Neural progenitor cell (in vitro differentiated cells): ENCODE results near the gene DGKD.

ENCODE experiments used
- CTCF ChIP-seq: fragments of 200-600 bp; sonication (generic); IDR thresholded peaks from 2 replicates; pipeline ENCODE4 v1.5.1; 2017; ENCODE audit warnings: antibody characterized with exemption, mild to moderate bottlenecking
- EZH2 ChIP-seq: fragments of 200-600 bp; sonication (generic); IDR thresholded peaks from 2 replicates; pipeline ENCODE4 v1.6.1; 2017; ENCODE audit warnings: antibody characterized with exemption, mild to moderate bottlenecking, moderate library complexity
- EZH2phosphoT487 ChIP-seq: fragments of 200-600 bp; sonication (generic); IDR thresholded peaks from 2 replicates; pipeline ENCODE4 v1.6.1; 2017; ENCODE audit warnings: antibody characterized with exemption

- TF ChIP-seq EZH2: no peak
- no peak for TF ChIP-seq CTCF
- no peak for TF ChIP-seq EZH2phosphoT487
Observed at GRCh38 chr2:233307565-233307964, 46.7 kb upstream of the DGKD start, which contains the start of gene SAG.
